Bronchial epithelial cell (primary cell): ENCODE data around the gene STK32C. TPM values are rescaled to one million over a fixed set of nuclear protein-coding genes. Genes with fewer than 3 reads are reported as not detected.

ENCODE experiments used
- DNase-seq: peaks from one replicate; pipeline ENCODE4 v3.0.0-alpha.2; 2010; ENCODE audit warnings: low read depth
- FAIRE-seq: peaks from 2 replicates; lab custom pipeline; 2011; peaks lifted over from hg19 to GRCh38; lab: Jason Lieb, UNC
- H3K27me3 ChIP-seq: 2 replicates; pipeline ENCODE4 v1.5.1; 2011; ENCODE audit warnings: low read length; ENCODE audit not compliant: control insufficient read depth, insufficient read depth
- H3K36me3 ChIP-seq: 2 replicates; pipeline ENCODE4 v1.5.1; 2011; ENCODE audit warnings: low read length; ENCODE audit not compliant: control insufficient read depth, insufficient read depth
- H3K4me3 ChIP-seq: 2 replicates; pipeline ENCODE4 v1.5.1; 2011; ENCODE audit warnings: mild to moderate bottlenecking, low read depth, low read length, control low read depth
- CTCF ChIP-seq: IDR thresholded peaks from 2 replicates; pipeline ENCODE4 v1.5.1; 2011; ENCODE audit warnings: mild to moderate bottlenecking, moderate library complexity, low read length, control low read depth, inconsistent platforms; ENCODE audit not compliant: insufficient read depth, severe bottlenecking
- total RNA-seq: library from RNA; depleted of rRNA; stranded (reverse); fragments of >200 nt; gene quantifications from 2 replicates; pipeline ENCODE4 v1.2.1, GENCODE V29; 2014

Gene STK32C
- total RNA-seq, 1 donor from 2014 or later, result 9.7 TPM

GRCh38 chr10:132255489-132256344 is 52.0 kb downstream of the STK32C start:
- no peak for DNase-seq
- TF ChIP-seq CTCF, result no peak
- no peaks in the 10 kb centered on the region for H3K36me3 ChIP-seq
- no peak for FAIRE-seq
- no peaks in the 10 kb centered on the region for H3K27me3 ChIP-seq
- no peak overlapping the region for H3K4me3 ChIP-seq

GRCh38 chr10:132254841-132255240 is 52.9 kb downstream of the STK32C start:
- Histone ChIP-seq H3K36me3 (no peaks in the 10 kb centered on the region), H3K4me3 (no peak overlapping the region), H3K27me3 (no peaks in the 10 kb centered on the region)
- DNase-seq (no peak), FAIRE-seq (no peak)
- TF ChIP-seq CTCF, result no peak

- Histone ChIP-seq H3K36me3 (no peaks in the 10 kb centered on the region), H3K27me3 (no peaks in the 10 kb centered on the region), H3K4me3 (no peak overlapping the region)
- FAIRE-seq, result no peak
- DNase-seq, result no peak
- no peak for TF ChIP-seq CTCF
Observed at GRCh38 chr10:132253092-132253687, 54.6 kb downstream of the STK32C start.

- H3K27me3 ChIP-seq, result no peaks in the 10 kb centered on the region
- H3K36me3 ChIP-seq, result no peaks in the 10 kb centered on the region
- DNase-seq (no peak), FAIRE-seq (no peak)
- no peak overlapping the region for H3K4me3 ChIP-seq
- TF ChIP-seq CTCF, result no peak
Observed at GRCh38 chr10:132252412-132252811, 55.3 kb downstream of the STK32C start.

GRCh38 chr10:132251928-132252327 is 55.8 kb downstream of the STK32C start:
- Histone ChIP-seq H3K4me3 (no peak overlapping the region), H3K27me3 (no peaks in the 10 kb centered on the region), H3K36me3 (no peaks in the 10 kb centered on the region)
- TF ChIP-seq CTCF, result no peak
- DNase-seq (no peak), FAIRE-seq (no peak)
